K562 (cell line): ENCODE data around the gene MEIS1.

Experiments
- ARID3B ChIP-seq: fragments of 250-450 bp; sonication (Bioruptor Pico); IDR thresholded peaks from 2 replicates; pipeline ENCODE4 v1.4.0; 2020; ENCODE audit warnings: borderline replicate concordance
- MECOM ChIP-seq: fragments of 250-450 bp; sonication (Bioruptor Pico); IDR thresholded peaks from 2 replicates; pipeline ENCODE4 v1.8.0; 2022; ENCODE audit warnings: inconsistent platforms
- SPI1 ChIP-seq: IDR thresholded peaks from 2 replicates; pipeline ENCODE4 v1.6.1; 2011; ENCODE audit warnings: low read depth, low read length, control low read depth, borderline replicate concordance
- TAF1 ChIP-seq: IDR thresholded peaks from 2 replicates; pipeline ENCODE4 v1.6.1; 2011; ENCODE audit warnings: mild to moderate bottlenecking, low read length, moderate library complexity; ENCODE audit not compliant: insufficient read depth, control insufficient read depth, severe bottlenecking; ENCODE audit errors: extremely low read depth
- ZBTB33 ChIP-seq: sonication (generic); formaldehyde crosslinking; IDR thresholded peaks from 2 replicates; pipeline ENCODE4 v1.8.1; 2023; ENCODE audit warnings: mild to moderate bottlenecking, missing genetic modification reagents
- ZNF830 ChIP-seq: fragments of 250-450 bp; sonication (Bioruptor Pico); IDR thresholded peaks from 2 replicates; pipeline ENCODE4 v1.5.0; 2021; ENCODE audit warnings: mild to moderate bottlenecking

GRCh38 chr2:66521291-66521922 is 86.5 kb downstream of the MEIS1 start:
- TF ChIP-seq ARID3B (CRISPR knock-in tag) (no peak), SPI1 (no peak), TAF1 (no peak), ZNF830 (CRISPR knock-in tag) (no peak), MECOM (no peak), ZBTB33 (CRISPR knock-in tag) (no peak)
